Lung (tissue), 12 donors: ENCODE results near the gene CDYL. TPM values are rescaled to one million over a fixed set of nuclear protein-coding genes. Genes with fewer than 3 reads are reported as not detected.

Source experiments
- ATAC-seq: fragments of 200-7000 bp; cut with Tn5 transposase; one replicate; pipeline ENCODE4 v1.9.1; 2020; ENCODE audit warnings: moderate number of reproducible peaks; ENCODE audit not compliant: insufficient read depth, low FRiP score
- DNase-seq, 3 donors: peaks; one replicate each; pipeline ENCODE4 v3.0.0-alpha.2; 2013 to 2017
- H3K27ac ChIP-seq, 2 donors: one replicate each; pipeline ENCODE4 v1.5.1; 2013; ENCODE audit warnings: mild to moderate bottlenecking in 2 of 2, moderate library complexity in 2 of 2, control low read depth in 1 of 2, inconsistent platforms in 1 of 2, low read depth in 1 of 2, low read length in 1 of 2
- H3K27me3 ChIP-seq, 3 donors: one replicate each; pipeline ENCODE4 v1.5.1; 2013; ENCODE audit warnings: low read length in 2 of 3; ENCODE audit not compliant: control insufficient read depth in 3 of 3, insufficient read depth in 3 of 3
- H3K36me3 ChIP-seq, 4 donors: one replicate each; pipeline ENCODE4 v1.5.1; 2013; ENCODE audit warnings: low read length in 4 of 4, mild to moderate bottlenecking in 1 of 4, moderate library complexity in 1 of 4; ENCODE audit not compliant: control insufficient read depth in 4 of 4, insufficient read depth in 4 of 4
- H3K4me1 ChIP-seq, 5 donors: one replicate each; pipeline ENCODE4 v1.5.1; 2013; ENCODE audit warnings: low read length in 5 of 5, mild to moderate bottlenecking in 2 of 5, moderate library complexity in 1 of 5; ENCODE audit not compliant: control insufficient read depth in 5 of 5, insufficient read depth in 5 of 5
- H3K4me3 ChIP-seq: one replicate; pipeline ENCODE4 v1.5.1; 2013; ENCODE audit warnings: mild to moderate bottlenecking, control low read depth, moderate library complexity
- H3K9ac ChIP-seq, 2 donors: one replicate each; pipeline ENCODE4 v1.5.1; 2013; ENCODE audit warnings: low read length in 2 of 2, control low read depth in 1 of 2; ENCODE audit not compliant: insufficient read depth in 1 of 2
- H3K9me3 ChIP-seq, 4 donors: one replicate each; pipeline ENCODE4 v1.5.1; 2013; ENCODE audit warnings: low read length in 3 of 4, mild to moderate bottlenecking in 1 of 4, moderate library complexity in 1 of 4; ENCODE audit not compliant: control insufficient read depth in 4 of 4, insufficient read depth in 3 of 4
- WGBS, 2 donors: extraction: QIAGEN DNeasy Blood & Tissue Kit; methylation state at CpG; one replicate each; pipeline ENCODE4 v1.1.7; 2013; 5-methylcytosine and 5-hydroxymethylcytosine counted together
- polyA plus RNA-seq, 2 donors: library from polyadenylated mRNA; stranded (reverse); fragments of 200-250 nt; gene quantifications; one replicate each; pipeline ENCODE4 v1.2.1, GENCODE V29; 2013
- total RNA-seq, 2 donors: library from RNA; depleted of rRNA in 1 of 2; stranded (reverse); fragments of >200 nt in 1 of 2; gene quantifications; one replicate each; pipeline ENCODE4 v1.2.1, GENCODE V29; 2014 to 2021
- TF ChIP-seq, protein P1 (sequence below): IDR thresholded peaks from 2 replicates; pipeline ENCODE4 v1.5.1; 2012; ENCODE audit warnings: mild to moderate bottlenecking; ENCODE audit errors: control extremely low read depth, extremely low read depth
- donor health status: control.
- donor health status: control.
- donor health status: Bipolar disorder and iron deficiency.
- donor health status: healthy.
- donor health status: DM: yes; HTN: yes; CAD: no.

The CDYL gene
- total and polyA plus RNA-seq, 4 donors, result 5.8 to 51.6 (median 20.9) TPM

DNA sequence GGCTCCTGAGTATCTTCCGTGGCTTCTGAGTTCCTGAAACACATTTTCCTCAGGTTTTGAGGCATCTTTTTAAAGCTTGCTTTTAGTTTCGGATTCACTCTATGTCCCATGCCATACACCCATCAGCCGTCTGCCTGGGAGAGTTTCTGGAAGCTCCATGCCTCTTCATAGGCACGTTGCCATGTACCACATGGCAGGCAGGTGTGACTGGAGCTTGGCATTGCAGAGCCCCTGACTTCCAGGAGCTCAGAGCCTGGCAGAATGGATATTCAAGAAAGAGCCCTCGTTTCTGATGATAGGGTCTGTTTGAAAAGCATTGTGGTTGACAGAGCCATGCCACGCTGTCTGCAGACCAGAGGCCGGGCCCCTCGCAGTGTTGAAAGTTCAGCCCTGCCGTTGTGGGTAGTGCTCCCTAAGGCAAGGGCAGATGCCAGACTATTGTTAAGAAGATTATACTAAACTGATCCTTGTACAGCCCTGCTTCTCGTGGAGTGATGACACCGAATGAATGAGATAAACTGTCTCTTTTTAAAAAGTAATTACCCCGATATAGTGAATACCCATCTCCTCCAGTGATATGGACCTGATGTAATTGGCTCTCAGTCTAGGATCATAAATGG lies 127.7 kb downstream of the CDYL start:
- TF ChIP-seq, protein P1, sequence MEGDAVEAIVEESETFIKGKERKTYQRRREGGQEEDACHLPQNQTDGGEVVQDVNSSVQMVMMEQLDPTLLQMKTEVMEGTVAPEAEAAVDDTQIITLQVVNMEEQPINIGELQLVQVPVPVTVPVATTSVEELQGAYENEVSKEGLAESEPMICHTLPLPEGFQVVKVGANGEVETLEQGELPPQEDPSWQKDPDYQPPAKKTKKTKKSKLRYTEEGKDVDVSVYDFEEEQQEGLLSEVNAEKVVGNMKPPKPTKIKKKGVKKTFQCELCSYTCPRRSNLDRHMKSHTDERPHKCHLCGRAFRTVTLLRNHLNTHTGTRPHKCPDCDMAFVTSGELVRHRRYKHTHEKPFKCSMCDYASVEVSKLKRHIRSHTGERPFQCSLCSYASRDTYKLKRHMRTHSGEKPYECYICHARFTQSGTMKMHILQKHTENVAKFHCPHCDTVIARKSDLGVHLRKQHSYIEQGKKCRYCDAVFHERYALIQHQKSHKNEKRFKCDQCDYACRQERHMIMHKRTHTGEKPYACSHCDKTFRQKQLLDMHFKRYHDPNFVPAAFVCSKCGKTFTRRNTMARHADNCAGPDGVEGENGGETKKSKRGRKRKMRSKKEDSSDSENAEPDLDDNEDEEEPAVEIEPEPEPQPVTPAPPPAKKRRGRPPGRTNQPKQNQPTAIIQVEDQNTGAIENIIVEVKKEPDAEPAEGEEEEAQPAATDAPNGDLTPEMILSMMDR, result no peak
- WGBS, 2 donors, result 86 to 93% methylated on average over 12 of the region's 12 CpGs
- Histone ChIP-seq H3K4me3 (no peak overlapping the region), H3K9me3 (no peaks in the 10 kb centered on the region), H3K27ac (no peak overlapping the region), H3K9ac (no peak overlapping the region), H3K4me1 (peaks cover 5 to 19% (median 9%) of the 10 kb centered on the region in 5 donors), H3K27me3 (no peaks in the 10 kb centered on the region), H3K36me3 (peaks cover 3 to 5% (median 4%) of the 10 kb centered on the region in 4 donors)
- ATAC-seq (no peak), DNase-seq (no peak)

DNA sequence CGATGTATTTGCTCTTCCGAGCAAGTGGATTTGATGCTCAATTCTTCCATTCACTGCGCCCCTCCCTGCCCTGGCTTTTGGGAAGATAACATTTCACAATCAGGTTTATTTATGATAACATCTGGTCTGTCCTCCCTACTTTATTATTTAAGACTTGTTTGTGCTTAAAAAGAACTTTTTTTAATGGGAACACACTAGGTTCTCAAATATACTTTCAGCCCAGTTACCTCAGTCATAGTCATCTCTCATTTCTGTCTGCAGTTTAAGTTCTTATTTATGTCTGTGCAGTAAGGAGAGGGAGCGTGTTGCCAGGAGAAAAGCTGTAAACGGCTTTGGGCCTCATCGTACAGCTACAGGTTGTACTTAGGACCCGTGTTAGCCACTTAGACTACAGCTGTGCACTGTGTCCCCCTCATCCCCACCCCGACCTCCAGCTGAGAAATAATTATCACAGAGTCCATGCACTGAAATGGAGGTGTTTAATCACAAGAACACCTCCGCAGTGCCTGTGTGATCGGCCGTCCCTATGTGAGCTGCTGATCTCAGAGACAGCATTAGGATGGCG lies 128.3 kb downstream of the CDYL start:
- 92 to 97% methylated on average over 12 of the region's 12 CpGs for WGBS, 2 donors
- ATAC-seq (no peak), DNase-seq (no peak)
- Histone ChIP-seq H3K4me1 (peaks cover 5 to 19% (median 9%) of the 10 kb centered on the region in 5 donors), H3K9me3 (no peaks in the 10 kb centered on the region), H3K9ac (no peak overlapping the region), H3K4me3 (no peak overlapping the region), H3K27me3 (no peaks in the 10 kb centered on the region), H3K36me3 (peaks cover under 1 to 3% (median 2%) of the 10 kb centered on the region in 4 donors), H3K27ac (no peak overlapping the region)
- TF ChIP-seq, protein P1, result no peak

DNA sequence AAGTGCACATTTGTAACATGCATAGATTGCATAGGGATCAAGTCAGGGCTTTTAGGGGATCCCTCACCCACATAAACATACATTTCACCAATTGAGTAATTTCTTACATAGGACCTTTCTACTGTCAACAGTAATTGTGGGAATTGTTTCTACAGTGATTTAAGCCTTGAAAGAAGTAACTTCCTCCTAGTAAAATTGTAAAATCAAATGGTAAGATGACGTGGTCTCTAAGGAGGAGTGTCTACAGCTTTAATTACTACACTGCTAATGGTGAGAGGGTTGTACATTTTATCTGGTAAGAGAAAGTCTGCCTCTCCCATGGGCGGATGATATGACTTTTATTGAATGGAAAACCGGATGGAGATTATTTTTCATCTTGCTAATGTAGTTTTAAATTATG lies 129.6 kb downstream of the CDYL start:
- Histone ChIP-seq H3K4me3 (no peak overlapping the region), H3K9me3 (no peaks in the 10 kb centered on the region), H3K27ac (no peak overlapping the region), H3K9ac (no peak overlapping the region), H3K4me1 (peaks cover 5 to 19% (median 9%) of the 10 kb centered on the region in 5 donors), H3K27me3 (no peaks in the 10 kb centered on the region), H3K36me3 (peaks cover 0 to 3% (median 2%) of the 10 kb centered on the region in 4 donors)
- TF ChIP-seq, protein P1, result no peak
- 69 to 77% methylated on average over 3 of the region's 3 CpGs for WGBS, 2 donors
- DNase-seq (no peak), ATAC-seq (no peak)
